Measurements from ENCODE around the gene CSAD.
A peak's percentile ranks its signal among the peaks of the same experiment; 100 is the strongest.

The CSAD gene

GRCh38 chr12:53211476-53212381, 31.0 kb upstream of the CSAD start:
- peak; percentile 26; the same call in 1 of the 2 replicates for TF ChIP-seq CTCF (IDR thresholded peaks at IDR 0.05; ENCODE audit: control insufficient read depth, extremely low read depth, insufficient read depth)
- H3K4me3 ChIP-seq (ENCODE audit: low read depth, low read length), result no peak overlapping the region
- DNase-seq (ENCODE audit: low read depth), result no peak

GRCh38 chr12:53210843-53211242, 30.1 kb upstream of the CSAD start:
- H3K4me3 ChIP-seq (ENCODE audit: low read depth, low read length), result no peak overlapping the region
- no peak for TF ChIP-seq CTCF (IDR thresholded peaks at IDR 0.05; ENCODE audit: control insufficient read depth, extremely low read depth, insufficient read depth)
- no peak for DNase-seq (ENCODE audit: low read depth)

- DNase-seq (ENCODE audit: low read depth), result no peak
- no peak overlapping the region for H3K4me3 ChIP-seq (ENCODE audit: low read depth, low read length)
- no peak for TF ChIP-seq CTCF (IDR thresholded peaks at IDR 0.05; ENCODE audit: control insufficient read depth, extremely low read depth, insufficient read depth)
Observed at GRCh38 chr12:53208877-53209463, 28.2 kb upstream of the CSAD start.

GRCh38 chr12:53208435-53208834, 27.7 kb upstream of the CSAD start:
- DNase-seq (ENCODE audit: low read depth), result no peak
- H3K4me3 ChIP-seq (ENCODE audit: low read depth, low read length), result no peak overlapping the region
- TF ChIP-seq CTCF (IDR thresholded peaks at IDR 0.05; ENCODE audit: control insufficient read depth, extremely low read depth, insufficient read depth), result no peak

GRCh38 chr12:53207042-53207441, 26.3 kb upstream of the CSAD start, which contains the start of gene ITGB7:
Gene ITGB7 (minus strand): TSS chr12:53207251. CDS start chr12:53200443, 6,808 bp downstream.
- no peak within 1 kb of the TSS for H3K4me3 ChIP-seq (ENCODE audit: low read depth, low read length)
- DNase-seq (ENCODE audit: low read depth), result no peak
- no peak for TF ChIP-seq CTCF (IDR thresholded peaks at IDR 0.05; ENCODE audit: control insufficient read depth, extremely low read depth, insufficient read depth)

GRCh38 chr12:53205747-53206419, 25.2 kb upstream of the CSAD start:
- TF ChIP-seq CTCF (IDR thresholded peaks at IDR 0.05; ENCODE audit: control insufficient read depth, extremely low read depth, insufficient read depth), result no peak
- DNase-seq (ENCODE audit: low read depth), result no peak
- no peak overlapping the region for H3K4me3 ChIP-seq (ENCODE audit: low read depth, low read length)
